Body of pancreas (tissue), 4 donors: ENCODE results near the gene LTBP2. TPM values are rescaled to one million over a fixed set of nuclear protein-coding genes. Genes with fewer than 3 reads are reported as not detected.

ENCODE experiments used
- ATAC-seq: fragments of 150-250 bp; one replicate; pipeline ENCODE4 v1.9.1; 2016
- DNase-seq, 4 donors: peaks; one replicate each; pipeline ENCODE4 v3.0.0-alpha.2; 2019
- H3K27ac ChIP-seq, 4 donors: fragments of 200-600 bp; sonication (generic); 1 replicate in 3 of 4; 2 replicates in 1 of 4; pipeline versions ENCODE4 v1.5.1 to v1.6.1; 2016 to 2019; ENCODE audit warnings: mild to moderate bottlenecking in 1 of 4, mixed read lengths in 1 of 4, moderate library complexity in 1 of 4
- H3K27me3 ChIP-seq, 2 donors: fragments of 200-600 bp; sonication (generic); one replicate each; pipeline ENCODE4 v1.6.0; 2016; ENCODE audit warnings: mild to moderate bottlenecking in 1 of 2
- H3K36me3 ChIP-seq, 2 donors: fragments of 200-600 bp; sonication (generic); replicated peaks in 1 of 2; 2 replicates each; pipeline ENCODE4 v1.5.1; 2016; ENCODE audit warnings: low read depth in 2 of 2; ENCODE audit not compliant: insufficient read depth in 1 of 2
- H3K4me1 ChIP-seq: fragments of 200-600 bp; sonication (generic); one replicate; pipeline ENCODE4 v1.6.0; 2016
- H3K4me3 ChIP-seq, 2 donors: fragments of 200-600 bp; sonication (generic); 1 replicate in 1 of 2; 2 replicates in 1 of 2; pipeline ENCODE4 v1.5.1; 2016 to 2019
- H3K9me3 ChIP-seq, 3 donors: fragments of 200-600 bp; sonication (generic); 1 replicate in 2 of 3; 2 replicates in 1 of 3; pipeline ENCODE4 v1.5.1; 2016
- POLR2A ChIP-seq, 3 donors: fragments of 450-650 bp; IDR thresholded peaks; one replicate each; pipeline ENCODE4 v1.6.1; 2016; ENCODE audit warnings: antibody characterized with exemption in 3 of 3, mild to moderate bottlenecking in 2 of 3
- WGBS, 2 donors: methylation state at CpG; one replicate each; pipeline ENCODE4 v1.1.5; 2017; 5-methylcytosine and 5-hydroxymethylcytosine counted together
- intact Hi-C: fragments of 100-400 bp; cut with DNase I; formaldehyde crosslinking; loops from one replicate; pipeline ENCODE4 v1.15.1; 2023
- total RNA-seq, 2 donors: library from RNA; depleted of rRNA; stranded (reverse); fragments of >200 nt; gene quantifications; one replicate each; pipeline ENCODE4 v1.1.0, GENCODE V29; 2016
- TF ChIP-seq, protein P1 (sequence below), 7 experiments: fragments of 450-650 bp in 4 of 7; fragments of 200-600 bp in 3 of 7; sonication (generic) in 3 of 7; IDR thresholded peaks; one replicate each; pipeline ENCODE4 v1.5.1; 2016 to 2019; ENCODE audit warnings: antibody characterized with exemption in 7 of 7

LTBP2 gene
- total RNA-seq, 2 donors from 2014 or later, result 15.8 to 20.4 TPM

DNA sequence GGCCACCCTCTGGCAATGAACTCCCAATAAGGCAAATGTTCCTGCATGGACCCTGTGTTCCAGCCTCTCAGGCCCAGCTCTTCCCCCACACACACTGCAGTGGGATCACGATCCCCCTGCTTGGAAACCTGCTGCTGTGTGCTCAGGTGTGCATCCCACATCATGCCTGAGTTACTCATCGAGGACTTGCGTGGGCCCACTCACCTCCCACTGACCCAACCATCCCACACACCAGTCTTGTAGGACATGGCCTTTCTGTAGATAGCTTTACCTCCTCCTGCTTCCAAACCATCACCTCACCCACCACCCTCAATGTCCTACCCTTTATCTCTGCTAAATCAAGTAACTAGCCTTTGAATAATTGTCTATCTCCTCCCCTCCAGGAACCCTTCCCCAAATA is 143.5 kb downstream of the LTBP2 start:
- no peak for TF ChIP-seq POLR2A (IDR thresholded peaks at IDR 0.05)
- TF ChIP-seq, protein P1, sequence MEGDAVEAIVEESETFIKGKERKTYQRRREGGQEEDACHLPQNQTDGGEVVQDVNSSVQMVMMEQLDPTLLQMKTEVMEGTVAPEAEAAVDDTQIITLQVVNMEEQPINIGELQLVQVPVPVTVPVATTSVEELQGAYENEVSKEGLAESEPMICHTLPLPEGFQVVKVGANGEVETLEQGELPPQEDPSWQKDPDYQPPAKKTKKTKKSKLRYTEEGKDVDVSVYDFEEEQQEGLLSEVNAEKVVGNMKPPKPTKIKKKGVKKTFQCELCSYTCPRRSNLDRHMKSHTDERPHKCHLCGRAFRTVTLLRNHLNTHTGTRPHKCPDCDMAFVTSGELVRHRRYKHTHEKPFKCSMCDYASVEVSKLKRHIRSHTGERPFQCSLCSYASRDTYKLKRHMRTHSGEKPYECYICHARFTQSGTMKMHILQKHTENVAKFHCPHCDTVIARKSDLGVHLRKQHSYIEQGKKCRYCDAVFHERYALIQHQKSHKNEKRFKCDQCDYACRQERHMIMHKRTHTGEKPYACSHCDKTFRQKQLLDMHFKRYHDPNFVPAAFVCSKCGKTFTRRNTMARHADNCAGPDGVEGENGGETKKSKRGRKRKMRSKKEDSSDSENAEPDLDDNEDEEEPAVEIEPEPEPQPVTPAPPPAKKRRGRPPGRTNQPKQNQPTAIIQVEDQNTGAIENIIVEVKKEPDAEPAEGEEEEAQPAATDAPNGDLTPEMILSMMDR (IDR thresholded peaks at IDR 0.05), result no peak
- DNase-seq, result no peak
- no peaks in the 10 kb centered on the region for H3K9me3 ChIP-seq
- intact Hi-C loops, result no loop called here
- no peaks in the 10 kb centered on the region for H3K4me1 ChIP-seq
- H3K27ac ChIP-seq, result no peak overlapping the region
- no peaks in the 10 kb centered on the region for H3K27me3 ChIP-seq
- H3K36me3 ChIP-seq, result no peaks in the 10 kb centered on the region
- no peak for ATAC-seq
- H3K4me3 ChIP-seq, result no peak overlapping the region
- 87 to 90% methylated on average over 3 of the region's 3 CpGs for WGBS, 2 donors

DNA sequence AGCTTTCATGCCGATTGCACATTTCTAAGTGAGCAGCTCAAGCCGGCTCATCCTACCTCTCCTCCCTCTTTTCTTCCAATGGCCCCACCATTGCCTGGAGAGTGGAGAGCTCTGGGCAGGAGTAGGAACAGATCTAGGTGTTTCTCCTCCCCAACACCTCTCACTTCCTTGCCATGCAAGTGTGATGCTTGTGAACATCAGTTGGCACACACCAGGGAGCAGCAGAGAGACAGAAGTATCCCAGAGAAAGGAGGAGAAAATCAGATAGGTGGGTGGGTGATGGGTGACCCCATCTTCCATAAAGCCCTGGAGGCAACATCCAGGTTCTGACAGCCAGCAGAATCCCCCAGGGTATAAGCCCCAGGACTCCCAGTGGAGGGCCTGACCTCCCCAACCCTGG is 146.7 kb downstream of the LTBP2 start:
- Histone ChIP-seq H3K4me3 (no peak overlapping the region), H3K4me1 (no peaks in the 10 kb centered on the region), H3K27ac (no peak overlapping the region), H3K27me3 (no peaks in the 10 kb centered on the region), H3K9me3 (no peaks in the 10 kb centered on the region), H3K36me3 (no peaks in the 10 kb centered on the region)
- ATAC-seq (no peak), DNase-seq (no peak)
- intact Hi-C loops, result no loop called here
- no peak for TF ChIP-seq POLR2A (IDR thresholded peaks at IDR 0.05)
- TF ChIP-seq, protein P1 (IDR thresholded peaks at IDR 0.05), result no peak
- 81 to 95% methylated on average over 2 of the region's 2 CpGs for WGBS, 2 donors

DNA sequence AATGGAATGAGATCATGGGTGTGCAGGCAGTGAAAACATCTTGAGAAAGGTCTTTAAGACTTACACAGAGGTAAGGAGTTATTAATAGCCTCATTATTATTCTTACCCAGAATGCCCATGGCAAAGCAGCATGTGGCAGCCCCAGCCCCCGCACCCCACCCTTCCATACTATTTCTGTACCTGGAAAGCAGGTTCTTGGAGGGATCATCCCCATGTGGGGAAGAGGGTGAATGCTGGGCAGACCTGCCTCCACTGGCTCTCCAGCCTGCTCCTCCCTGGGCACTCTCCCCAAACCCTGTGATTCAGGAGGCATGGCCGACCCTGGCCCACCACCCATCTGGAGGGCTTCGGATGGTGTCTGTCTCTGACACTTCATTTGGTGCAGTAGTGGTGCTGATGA is 147.3 kb downstream of the LTBP2 start:
- Histone ChIP-seq H3K4me1 (no peaks in the 10 kb centered on the region), H3K27me3 (no peaks in the 10 kb centered on the region), H3K4me3 (no peak overlapping the region), H3K9me3 (no peaks in the 10 kb centered on the region), H3K27ac (no peak overlapping the region), H3K36me3 (no peaks in the 10 kb centered on the region)
- no peak for TF ChIP-seq POLR2A (IDR thresholded peaks at IDR 0.05)
- intact Hi-C loops, result no loop called here
- DNase-seq (no peak), ATAC-seq (no peak)
- 66 to 68% methylated on average over 2 to 3 of the region's 3 CpGs for WGBS, 2 donors

DNA sequence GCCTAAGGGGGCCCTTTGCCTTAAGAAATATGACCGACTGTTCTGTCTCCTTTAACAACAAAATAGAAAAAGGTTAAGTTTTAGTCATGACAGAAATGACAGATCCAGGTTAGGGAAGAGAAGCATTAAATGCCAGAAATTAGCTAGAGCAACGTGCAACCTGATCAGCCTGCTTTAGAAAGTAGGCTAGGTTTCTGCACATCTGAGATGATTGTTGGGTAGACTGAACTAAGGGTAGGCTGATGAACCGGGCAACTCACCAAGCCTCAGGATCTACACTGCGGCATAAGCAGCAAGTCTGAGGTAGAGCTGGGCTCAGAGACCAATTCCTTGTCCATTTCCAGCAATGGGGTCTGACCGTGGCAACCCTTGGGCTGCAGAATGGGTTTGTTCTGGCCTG is 148.3 kb downstream of the LTBP2 start:
- Histone ChIP-seq H3K36me3 (no peaks in the 10 kb centered on the region), H3K4me3 (no peak overlapping the region), H3K27me3 (no peaks in the 10 kb centered on the region), H3K9me3 (no peaks in the 10 kb centered on the region), H3K27ac (no peak overlapping the region), H3K4me1 (no peaks in the 10 kb centered on the region)
- TF ChIP-seq POLR2A (IDR thresholded peaks at IDR 0.05), result no peak
- intact Hi-C loops, result no loop called here
- ATAC-seq, result no peak
- 69 to 81% methylated on average over 5 of the region's 5 CpGs for WGBS, 2 donors
- DNase-seq, result no peak

DNA sequence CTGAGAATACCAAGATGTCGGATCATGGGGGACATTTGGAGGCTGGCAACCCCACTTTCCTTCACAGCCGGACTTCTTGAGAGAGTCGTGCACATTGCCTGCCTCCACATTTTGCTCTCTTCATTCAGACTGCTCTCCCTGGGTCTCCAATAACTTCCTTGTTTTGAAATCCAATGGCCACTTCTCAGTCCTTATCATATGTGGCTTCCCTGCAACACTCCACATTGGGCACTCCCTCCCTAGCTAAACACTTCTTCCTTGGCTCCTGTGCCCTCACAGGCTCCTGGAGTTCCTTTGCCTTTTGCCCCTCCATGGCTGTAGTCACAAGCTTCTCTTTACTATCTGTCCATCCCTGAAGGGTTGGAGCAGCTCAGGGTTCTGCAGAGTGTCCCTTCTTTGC is 149.0 kb downstream of the LTBP2 start:
- ATAC-seq, result no peak
- WGBS, 2 donors, result 81 to 88% methylated on average over 3 of the region's 3 CpGs
- DNase-seq, result no peak
- H3K27me3 ChIP-seq, result no peaks in the 10 kb centered on the region
- no peak overlapping the region for H3K27ac ChIP-seq
- no peak overlapping the region for H3K4me3 ChIP-seq
- no peaks in the 10 kb centered on the region for H3K4me1 ChIP-seq
- intact Hi-C loops, result no loop called here
- TF ChIP-seq, protein P1 (IDR thresholded peaks at IDR 0.05), result no peak
- no peak for TF ChIP-seq POLR2A (IDR thresholded peaks at IDR 0.05)
- no peaks in the 10 kb centered on the region for H3K36me3 ChIP-seq
- H3K9me3 ChIP-seq, result no peaks in the 10 kb centered on the region

DNA sequence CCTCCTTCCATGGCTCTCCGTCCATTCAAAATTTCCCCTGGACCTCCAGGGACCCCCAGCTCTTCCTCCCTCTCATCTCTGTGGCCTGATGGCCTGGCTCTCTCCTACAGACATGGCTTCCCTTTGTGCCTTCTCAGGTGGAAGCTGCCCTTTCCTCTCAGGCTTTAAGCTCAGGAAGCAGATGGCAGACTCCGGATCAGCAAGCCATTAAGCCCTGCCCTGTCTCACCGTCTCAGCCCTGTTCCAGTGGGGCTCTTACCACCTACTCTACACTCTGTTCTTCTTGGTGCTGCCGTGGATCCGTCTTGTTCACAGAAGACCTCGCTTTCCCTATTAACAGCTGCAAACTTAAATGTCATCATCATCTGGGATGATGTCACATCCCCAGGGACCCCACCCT is 152.1 kb downstream of the LTBP2 start:
- TF ChIP-seq, protein P1 (IDR thresholded peaks at IDR 0.05), result no peak
- TF ChIP-seq POLR2A (IDR thresholded peaks at IDR 0.05), result no peak
- H3K4me3 ChIP-seq, result no peak overlapping the region
- H3K27ac ChIP-seq, result no peak overlapping the region
- no peaks in the 10 kb centered on the region for H3K27me3 ChIP-seq
- ATAC-seq, result no peak
- no peaks in the 10 kb centered on the region for H3K9me3 ChIP-seq
- intact Hi-C loops, result no loop called here
- DNase-seq, result no peak
- H3K36me3 ChIP-seq, result no peaks in the 10 kb centered on the region
- 80 to 91% methylated on average over 6 of the region's 6 CpGs for WGBS, 2 donors
- no peaks in the 10 kb centered on the region for H3K4me1 ChIP-seq
